H7 (cell line): ENCODE results near the gene SLC4A4. TPM values are rescaled to one million over a fixed set of nuclear protein-coding genes. Genes with fewer than 3 reads are reported as not detected.

Source experiments
- DNase-seq: peaks from one replicate; pipeline ENCODE4 v3.0.0; 2012
- H3K27me3 ChIP-seq: 2 replicates; pipeline ENCODE4 v1.6.0; 2011; ENCODE audit warnings: mild to moderate bottlenecking, low read length; ENCODE audit not compliant: control insufficient read depth, insufficient read depth
- H3K36me3 ChIP-seq: replicated peaks from 2 replicates; pipeline ENCODE4 v1.5.1; 2011; ENCODE audit warnings: low read length; ENCODE audit not compliant: control insufficient read depth, insufficient read depth
- H3K4me3 ChIP-seq: 2 replicates; pipeline ENCODE4 v1.5.1; 2011; ENCODE audit warnings: low read depth, mild to moderate bottlenecking, control low read depth, low read length, moderate library complexity; ENCODE audit not compliant: insufficient read depth
- total RNA-seq: library from RNA; depleted of rRNA; stranded (reverse); fragments of >200 nt; shearing (Covaris generic); gene quantifications from 2 replicates; pipeline ENCODE4 v1.2.3, GENCODE V29; 2014

The SLC4A4 gene
- total RNA-seq, 1 experiment from 2014 or later = 0.55 TPM

DNA sequence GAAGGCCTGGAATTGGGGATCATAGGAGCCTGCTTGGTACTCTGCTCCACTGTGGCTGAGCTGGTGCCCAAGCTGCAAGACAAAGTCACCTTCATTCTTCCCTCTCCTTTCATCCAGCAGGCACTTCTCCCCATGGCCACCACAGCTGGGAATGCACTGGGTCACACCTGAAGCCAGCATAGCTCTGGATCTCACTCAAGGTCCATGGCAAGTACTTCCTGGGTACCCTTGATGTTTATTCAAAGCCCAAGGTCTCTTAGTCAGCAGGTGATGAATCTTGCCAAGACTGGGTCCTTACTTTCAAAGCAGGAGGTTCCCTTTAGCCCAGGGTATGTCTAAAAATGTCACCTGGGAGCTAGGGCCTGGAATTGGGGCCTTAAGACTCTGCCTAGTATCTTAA, 4.9 kb upstream of the SLC4A4 start:
- no peaks in the 10 kb centered on the region for H3K36me3 ChIP-seq
- H3K4me3 ChIP-seq = no peak overlapping the region

DNA sequence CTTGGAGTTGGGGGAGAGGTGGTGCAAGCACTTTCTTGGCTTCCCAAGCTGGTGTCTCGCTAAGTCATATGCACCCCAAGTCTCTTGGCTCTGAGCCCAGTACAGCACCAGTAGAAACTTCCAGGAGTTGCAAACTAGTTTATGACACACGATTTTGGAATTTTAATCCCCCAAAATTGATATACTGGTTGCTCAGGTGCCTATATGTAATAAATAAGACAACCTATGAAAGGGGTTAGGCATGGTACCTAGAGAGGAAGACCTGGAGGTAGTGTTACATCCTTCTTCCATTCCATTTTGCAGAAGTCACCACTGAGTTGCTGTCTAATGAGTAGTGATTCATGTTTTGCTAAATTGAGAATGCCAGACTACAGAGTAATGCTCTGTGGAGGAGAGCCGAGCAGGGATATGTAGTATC, 4.3 kb upstream of the SLC4A4 start:
- no peaks in the 10 kb centered on the region for H3K36me3 ChIP-seq
- H3K27me3 ChIP-seq = no peaks in the 10 kb centered on the region
- H3K4me3 ChIP-seq = no peak overlapping the region
- DNase-seq = no peak

More for the DNA sequence above, 4.9 kb upstream of the SLC4A4 start:
- DNase-seq = no peak
- no peaks in the 10 kb centered on the region for H3K27me3 ChIP-seq

DNA sequence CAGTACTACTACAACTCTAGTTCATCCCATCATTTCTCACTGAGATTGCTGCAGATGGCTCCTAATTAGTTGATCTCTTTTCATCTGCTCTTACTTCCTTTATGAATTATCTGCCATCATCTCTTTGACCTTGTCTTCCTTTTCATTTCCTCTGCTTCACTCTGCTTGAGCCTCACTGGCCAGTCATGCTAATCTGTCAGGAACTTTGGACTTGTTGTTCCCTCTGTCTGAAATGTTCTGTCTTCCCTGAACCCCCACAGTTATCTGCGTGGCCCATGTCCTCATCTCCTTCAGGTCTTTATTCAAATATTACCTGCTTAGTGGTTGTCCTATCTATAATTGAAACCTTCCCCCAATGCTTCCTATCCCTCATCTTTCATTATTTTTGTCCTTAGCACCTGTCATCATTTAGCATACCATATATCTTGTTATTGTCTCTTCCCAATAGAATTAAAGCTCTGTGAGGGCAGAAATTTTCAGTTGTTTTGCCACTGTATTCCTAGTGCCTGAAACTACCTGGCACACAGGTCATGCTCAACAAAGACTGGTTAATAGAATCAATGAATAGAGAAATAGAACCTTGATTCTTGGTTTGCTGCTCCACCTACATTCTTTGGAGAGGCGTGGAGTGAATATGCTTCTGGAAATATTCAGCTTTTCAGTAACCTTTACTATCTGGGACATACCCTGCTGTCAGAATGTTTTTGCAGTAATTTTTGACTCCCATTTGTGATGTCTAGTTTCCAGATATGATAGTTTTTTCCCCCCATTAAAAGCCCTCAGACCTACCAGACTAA, 5.0 kb downstream of the SLC4A4 start:
- Histone ChIP-seq H3K27me3 (no peaks in the 10 kb centered on the region), H3K4me3 (no peak overlapping the region), H3K36me3 (no peaks in the 10 kb centered on the region)
- DNase-seq = no peak

DNA sequence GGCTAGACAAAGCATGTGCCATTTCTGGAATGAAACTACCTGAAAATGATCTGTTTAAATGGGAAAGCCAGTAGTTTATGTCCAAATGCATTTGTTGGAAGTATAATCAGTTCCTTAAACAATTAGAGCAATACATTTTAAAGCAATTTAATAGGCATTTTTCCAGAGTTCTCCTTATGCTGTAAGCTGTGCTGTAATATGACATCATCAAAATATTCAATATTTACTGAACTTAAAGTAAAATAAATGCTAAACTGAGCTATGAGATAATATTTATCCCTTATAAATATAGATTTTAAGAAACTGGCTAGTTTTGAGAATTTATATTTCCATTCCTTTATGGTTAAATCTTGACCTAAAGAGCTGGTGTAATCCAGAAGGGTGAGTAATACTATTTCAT, 7.9 kb downstream of the SLC4A4 start:
- Histone ChIP-seq H3K36me3 (no peaks in the 10 kb centered on the region), H3K4me3 (no peak overlapping the region), H3K27me3 (no peaks in the 10 kb centered on the region)
- no peak for DNase-seq

DNA sequence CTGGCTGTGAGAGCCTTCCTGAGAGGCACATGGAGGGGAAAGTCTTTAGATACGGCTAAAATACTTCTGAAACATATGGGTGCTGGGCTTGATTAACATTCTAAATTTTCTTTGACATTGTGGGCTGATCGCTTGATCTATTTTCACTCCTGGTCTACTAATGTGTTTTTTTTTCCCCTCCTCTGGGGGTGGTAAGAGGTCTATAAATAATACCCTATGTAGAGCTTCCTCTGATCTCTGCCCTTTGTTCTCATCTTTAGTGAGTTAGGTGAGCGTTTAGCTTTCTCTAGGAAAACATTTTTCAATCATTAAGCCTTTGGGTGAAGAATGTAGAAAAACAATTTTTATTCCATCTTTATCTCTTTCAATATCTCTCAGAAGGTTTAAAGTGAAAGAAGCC, 9.8 kb downstream of the SLC4A4 start:
- no peak overlapping the region for H3K4me3 ChIP-seq

DNA sequence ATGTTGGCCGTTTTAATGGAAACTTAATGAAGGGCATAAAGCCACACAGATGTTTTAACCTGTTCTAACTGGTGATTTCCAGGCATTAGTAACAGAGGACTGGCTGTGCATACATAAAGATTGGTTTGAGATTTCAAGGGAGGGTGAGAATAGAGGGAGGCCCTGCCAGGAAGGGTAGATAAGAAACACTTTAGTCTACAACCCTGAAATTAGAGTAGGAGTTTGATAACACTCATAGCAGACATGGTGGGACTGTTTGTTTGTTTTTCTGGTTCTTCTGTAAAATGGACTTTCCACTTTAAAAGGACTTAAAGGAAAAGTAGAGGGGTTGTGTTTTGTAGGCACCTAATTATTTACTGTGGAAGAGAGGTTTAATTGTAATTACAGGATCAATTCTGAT, 16.2 kb downstream of the SLC4A4 start:
- Histone ChIP-seq H3K4me3 (no peak overlapping the region), H3K27me3 (no peaks in the 10 kb centered on the region), H3K36me3 (no peaks in the 10 kb centered on the region)
- DNase-seq = no peak

More for the DNA sequence above, 9.8 kb downstream of the SLC4A4 start:
- H3K27me3 ChIP-seq = no peaks in the 10 kb centered on the region
- no peak for DNase-seq
- no peaks in the 10 kb centered on the region for H3K36me3 ChIP-seq

DNA sequence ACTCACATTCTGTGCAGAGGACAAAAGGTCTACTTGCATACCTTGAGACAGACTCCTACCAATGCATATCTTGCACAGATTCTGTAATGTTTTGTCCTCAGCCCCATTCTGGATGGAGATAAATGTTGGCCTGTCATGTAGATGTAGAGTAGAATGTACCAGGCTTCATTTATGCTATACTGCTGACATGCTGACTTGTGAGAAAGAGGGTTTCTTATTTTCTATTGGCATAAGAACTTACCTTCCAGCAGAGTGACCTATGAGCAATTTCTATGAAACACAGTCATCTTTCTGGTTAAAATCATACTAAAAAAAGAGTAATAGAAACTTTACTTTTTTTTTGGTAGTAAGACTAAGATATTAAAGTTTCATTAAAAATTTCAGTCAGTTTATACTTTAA, 17.2 kb downstream of the SLC4A4 start:
- no peak for DNase-seq
- Histone ChIP-seq H3K27me3 (no peaks in the 10 kb centered on the region), H3K4me3 (no peak overlapping the region), H3K36me3 (no peaks in the 10 kb centered on the region)

DNA sequence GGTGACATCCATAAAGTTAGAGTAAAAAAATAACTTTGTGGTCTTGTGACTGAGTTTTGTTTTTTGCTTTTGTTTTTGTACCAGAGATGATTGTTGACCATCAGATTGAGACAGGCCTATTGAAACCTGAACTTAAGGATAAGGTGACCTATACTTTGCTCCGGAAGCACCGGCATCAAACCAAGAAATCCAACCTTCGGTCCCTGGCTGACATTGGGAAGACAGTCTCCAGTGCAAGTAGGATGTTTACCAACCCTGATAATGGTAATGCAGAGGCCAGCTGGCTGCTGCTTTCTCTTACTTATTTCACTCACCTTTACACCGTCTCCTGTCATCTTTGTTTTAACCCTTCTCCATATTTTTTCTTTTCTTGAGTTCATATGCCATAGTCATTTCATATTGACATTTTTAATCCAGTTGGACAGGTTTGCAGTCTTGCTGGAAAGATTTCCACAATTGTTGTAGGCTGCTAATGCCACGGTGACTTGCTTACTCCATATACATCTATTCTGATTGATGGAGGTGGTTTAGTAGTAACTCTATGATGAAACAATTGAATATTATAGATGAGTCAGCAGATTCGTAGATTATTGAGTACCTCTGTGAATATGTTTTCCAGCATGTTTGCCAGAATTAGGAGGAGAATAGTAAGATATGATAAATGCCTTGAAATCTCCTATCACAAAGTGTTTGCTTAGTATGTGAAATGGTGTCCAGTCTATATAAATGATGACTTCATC, 18.3 kb downstream of the SLC4A4 start:
- no peak overlapping the region for H3K4me3 ChIP-seq
- H3K27me3 ChIP-seq = no peaks in the 10 kb centered on the region
- no peaks in the 10 kb centered on the region for H3K36me3 ChIP-seq
- no peak for DNase-seq

DNA sequence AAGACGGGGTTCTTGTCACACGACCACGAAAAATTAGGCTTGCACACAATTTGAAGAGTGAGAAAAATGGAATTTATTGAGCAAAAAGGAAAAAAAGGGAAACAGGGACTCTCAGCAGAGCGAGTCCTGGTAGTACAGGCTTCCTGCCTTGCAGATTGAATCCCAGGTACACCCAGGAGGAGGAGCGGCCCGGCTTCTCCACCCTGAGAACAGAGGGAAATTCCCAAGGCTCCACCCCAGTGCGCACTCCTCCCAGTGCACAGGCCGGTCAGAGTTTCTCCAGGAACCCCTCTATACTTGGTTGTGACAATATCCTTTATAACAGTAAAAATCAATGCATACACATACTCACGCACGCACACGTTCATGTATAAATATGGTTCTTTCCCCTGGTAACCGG, 22.0 kb downstream of the SLC4A4 start:
- Histone ChIP-seq H3K36me3 (no peaks in the 10 kb centered on the region), H3K4me3 (no peak overlapping the region), H3K27me3 (no peaks in the 10 kb centered on the region)
- DNase-seq = peak; percentile 5

DNA sequence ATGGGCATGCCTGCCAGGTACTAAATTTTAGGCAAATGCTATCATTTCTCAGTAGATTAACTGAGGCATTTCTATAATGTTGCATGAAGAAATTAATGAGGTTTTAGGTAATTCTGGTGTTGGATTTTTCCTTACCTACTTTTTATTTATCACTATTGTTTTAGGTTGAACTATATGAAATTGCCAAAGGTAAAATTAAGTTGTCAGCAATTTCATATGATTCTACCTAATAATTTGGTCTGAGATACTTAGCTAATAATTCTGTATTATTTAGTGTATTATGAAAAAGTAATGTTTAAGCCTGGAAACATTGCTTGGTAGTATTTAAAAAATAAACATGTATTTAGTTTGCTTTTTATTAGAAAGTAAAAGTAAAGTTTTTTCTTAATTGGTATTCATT, 22.7 kb downstream of the SLC4A4 start:
- no peak for DNase-seq

DNA sequence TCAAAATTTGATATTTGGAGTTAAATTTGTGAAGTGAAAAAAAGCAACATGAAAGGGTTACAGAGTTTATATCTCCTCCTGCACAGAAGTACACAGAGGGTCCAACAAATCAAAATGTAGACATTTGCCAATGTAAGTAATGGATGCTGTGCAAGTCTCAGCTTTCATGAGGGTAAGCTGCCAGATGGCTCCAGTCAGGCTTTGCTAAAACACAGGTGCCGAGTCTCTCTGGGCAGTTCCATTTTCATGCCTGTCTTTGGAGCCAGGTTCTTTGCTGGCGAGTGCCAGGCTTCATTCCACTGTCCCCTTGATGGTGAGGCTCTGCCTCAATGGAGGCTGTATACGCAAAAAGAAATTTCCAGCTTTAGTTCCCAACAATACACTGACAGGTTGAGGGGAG, 27.9 kb downstream of the SLC4A4 start:
- no peaks in the 10 kb centered on the region for H3K27me3 ChIP-seq
- no peaks in the 10 kb centered on the region for H3K36me3 ChIP-seq
- H3K4me3 ChIP-seq = no peak overlapping the region
- DNase-seq = no peak

More for the DNA sequence above, 22.7 kb downstream of the SLC4A4 start:
- Histone ChIP-seq H3K4me3 (no peak overlapping the region), H3K27me3 (no peaks in the 10 kb centered on the region), H3K36me3 (no peaks in the 10 kb centered on the region)

DNA sequence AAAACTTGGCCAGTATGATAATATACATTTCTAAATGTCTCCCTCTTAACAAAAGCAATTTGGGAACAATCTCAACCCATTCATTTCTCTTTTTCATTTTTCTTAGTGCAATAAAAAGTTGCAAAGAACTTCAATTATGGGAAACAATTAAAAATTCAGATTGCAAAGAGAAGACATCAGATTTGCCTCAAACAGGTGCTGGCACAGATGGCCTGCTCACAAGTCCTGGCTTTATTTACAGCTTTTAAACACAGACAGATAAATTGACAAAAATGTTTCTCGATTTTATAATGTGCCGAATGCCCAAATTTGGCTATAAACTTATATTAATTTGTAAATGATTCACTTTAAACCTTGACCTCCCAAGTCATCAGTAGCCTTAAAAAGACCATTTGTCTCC, 28.7 kb downstream of the SLC4A4 start:
- Histone ChIP-seq H3K4me3 (no peak overlapping the region), H3K27me3 (no peaks in the 10 kb centered on the region), H3K36me3 (no peaks in the 10 kb centered on the region)
- no peak for DNase-seq

DNA sequence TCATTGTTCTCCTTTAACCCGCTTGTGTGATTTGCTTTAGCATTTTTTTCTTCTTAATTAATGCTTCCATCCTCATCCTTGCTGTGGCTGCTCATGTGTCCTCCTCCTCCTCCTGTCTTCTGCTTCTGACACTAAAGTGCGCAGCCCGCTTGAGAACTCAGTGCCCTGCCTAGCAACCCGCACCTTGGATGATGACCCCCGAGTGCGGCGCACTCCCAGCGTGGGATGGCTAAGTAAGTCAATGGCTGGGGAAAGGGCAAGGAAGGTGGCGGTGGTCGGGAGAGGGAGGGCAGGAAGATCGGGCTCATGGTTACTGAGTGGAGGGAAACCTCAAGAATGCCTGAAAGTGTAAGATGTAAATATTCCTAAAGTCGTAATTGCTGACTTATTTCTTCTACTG, 30.1 kb downstream of the SLC4A4 start:
- no peaks in the 10 kb centered on the region for H3K27me3 ChIP-seq
- no peak for DNase-seq
- no peaks in the 10 kb centered on the region for H3K36me3 ChIP-seq
- no peak overlapping the region for H3K4me3 ChIP-seq

DNA sequence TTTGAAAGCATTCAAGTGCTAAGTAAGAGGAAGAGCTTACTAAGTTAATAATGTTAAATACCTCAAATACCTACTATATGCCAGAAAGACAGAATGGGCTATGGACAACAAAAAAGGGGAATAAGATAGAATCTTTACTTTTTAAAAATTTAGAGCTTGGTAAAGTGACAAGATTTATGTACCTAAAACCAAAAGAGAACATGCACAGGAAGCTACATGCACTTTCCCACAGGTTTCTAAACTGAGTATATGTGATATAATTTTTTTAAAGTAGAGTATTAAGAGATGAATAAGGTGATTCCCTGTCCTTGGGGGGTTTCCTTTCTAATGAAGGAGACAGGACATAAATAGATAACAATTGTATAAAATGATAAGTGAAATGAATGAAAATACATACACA, 30.7 kb downstream of the SLC4A4 start:
- Histone ChIP-seq H3K4me3 (no peak overlapping the region), H3K36me3 (no peaks in the 10 kb centered on the region), H3K27me3 (no peaks in the 10 kb centered on the region)
- DNase-seq = no peak

DNA sequence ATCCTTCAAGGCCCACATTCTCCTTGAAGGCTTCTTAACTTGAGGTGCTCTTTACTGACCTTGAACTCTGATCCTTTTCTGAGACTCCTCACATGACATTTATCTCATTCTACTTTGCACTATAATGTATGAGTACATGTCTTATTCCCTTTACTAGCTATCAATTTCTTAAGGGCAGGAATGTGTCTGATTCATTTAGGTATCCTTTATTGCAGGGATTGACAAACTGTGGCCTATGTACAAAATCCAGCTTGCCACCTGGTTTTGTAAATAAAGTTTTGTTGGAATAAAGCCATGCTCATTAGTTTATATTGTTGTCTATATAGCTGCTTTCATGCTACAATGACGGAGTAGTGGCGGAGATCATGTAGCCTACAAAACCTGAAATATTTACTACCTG, 36.7 kb downstream of the SLC4A4 start:
- no peak for DNase-seq
- Histone ChIP-seq H3K4me3 (no peak overlapping the region), H3K36me3 (no peaks in the 10 kb centered on the region), H3K27me3 (no peaks in the 10 kb centered on the region)
